HepG2 (cell line): ENCODE results near the gene TOMM6. TPM values are rescaled to one million over a fixed set of nuclear protein-coding genes. Genes with fewer than 3 reads are reported as not detected.
A peak's percentile ranks its signal among the peaks of the same experiment; 100 is the strongest.

Experiments used
- HIVEP1 ChIP-seq: sonication (generic); formaldehyde crosslinking; IDR thresholded peaks from 2 replicates; pipeline ENCODE4 v1.4.0; 2020; ENCODE audit warnings: mild to moderate bottlenecking, missing genetic modification reagents
- HNRNPH1 ChIP-seq: fragments of 200-400 bp; formaldehyde crosslinking; optimal IDR thresholded peaks from 2 replicates; pipeline ENCODE3; 2017; ENCODE audit warnings: mild to moderate bottlenecking, low read depth, low read length
- MAFF ChIP-seq: IDR thresholded peaks from 2 replicates; pipeline ENCODE4 v1.6.1; 2011; ENCODE audit warnings: low read depth, low read length, improper control_type of control experiment
- NCOA1 ChIP-seq: sonication (generic); formaldehyde crosslinking; IDR thresholded peaks from 2 replicates; pipeline ENCODE4 v1.9.0; 2021; ENCODE audit warnings: missing genetic modification reagents
- NFE2L1 ChIP-seq: sonication (generic); formaldehyde crosslinking; IDR thresholded peaks from 2 replicates; pipeline ENCODE4 v1.4.0; 2020; ENCODE audit warnings: missing genetic modification reagents, mild to moderate bottlenecking, borderline replicate concordance
- NFIB ChIP-seq: sonication (generic); formaldehyde crosslinking; IDR thresholded peaks from 2 replicates; pipeline ENCODE4 v1.9.0; 2021; ENCODE audit warnings: missing genetic modification reagents, mild to moderate bottlenecking, borderline replicate concordance
- NKX3-1 ChIP-seq: sonication (generic); formaldehyde crosslinking; IDR thresholded peaks from 2 replicates; pipeline ENCODE4 v1.5.0; 2020; ENCODE audit warnings: missing genetic modification reagents
- TRIM24 ChIP-seq: sonication (generic); formaldehyde crosslinking; IDR thresholded peaks from 2 replicates; pipeline ENCODE4 v1.8.0; 2022; ENCODE audit warnings: mild to moderate bottlenecking, missing genetic modification reagents
- ZNF235 ChIP-seq: sonication (generic); formaldehyde crosslinking; IDR thresholded peaks from 2 replicates; pipeline ENCODE4 v1.8.1; 2023; ENCODE audit warnings: mild to moderate bottlenecking, missing genetic modification reagents, borderline replicate concordance
- ZNF24 ChIP-seq: fragments of 450-650 bp; IDR thresholded peaks from 2 replicates; pipeline ENCODE4 v1.6.1; 2017; ENCODE audit warnings: antibody characterized with exemption, mild to moderate bottlenecking
- ZNF354B ChIP-seq: sonication (generic); formaldehyde crosslinking; IDR thresholded peaks from 2 replicates; pipeline ENCODE4 v1.8.0; 2022; ENCODE audit warnings: mild to moderate bottlenecking, missing genetic modification reagents
- ZSCAN29 ChIP-seq: sonication (generic); formaldehyde crosslinking; conservative IDR thresholded peaks from 2 replicates; pipeline ENCODE4 v1.4.0; 2020; ENCODE audit warnings: mild to moderate bottlenecking, missing genetic modification reagents
- polyA plus RNA-seq, 8 experiments: library from polyadenylated mRNA; depleted of rRNA in 3 of 8; stranded (reverse) in 7 of 8; unstranded in 1 of 8; fragments of >200 nt; fragmentation: Illumina TruSeq in 4 of 8; extraction: Trizol in 4 of 8; gene quantifications; 2 replicates each; pipeline versions ENCODE4 v1.2.1 to v1.2.3, GENCODE V29; 2011 to 2016; ENCODE audit warnings: low read depth in 4 of 8, missing spikeins in 1 of 8, mixed read lengths in 1 of 8; ENCODE audit not compliant: insufficient read depth in 1 of 8
- total RNA-seq, 5 experiments: library from RNA; depleted of rRNA; stranded (reverse); fragments of >200 nt; fragmentation: Illumina TruSeq; extraction: Trizol; gene quantifications; 2 replicates each; pipeline ENCODE4 v1.2.3, GENCODE V29; 2016; ENCODE audit warnings: low read depth in 1 of 5
- TF ChIP-seq, protein P1 (sequence below): sonication (generic); formaldehyde crosslinking; IDR thresholded peaks from 2 replicates; pipeline ENCODE4 v1.4.0; 2020; ENCODE audit warnings: mild to moderate bottlenecking, missing genetic modification reagents
- TF ChIP-seq, protein P2 (sequence below): sonication (generic); formaldehyde crosslinking; IDR thresholded peaks from 2 replicates; pipeline ENCODE4 v1.8.1; 2023; ENCODE audit warnings: mild to moderate bottlenecking, moderate library complexity, missing genetic modification reagents
- TF ChIP-seq, protein P3 (sequence below): sonication (generic); formaldehyde crosslinking; IDR thresholded peaks from 2 replicates; pipeline ENCODE4 v1.5.0; 2020; ENCODE audit warnings: mild to moderate bottlenecking, missing genetic modification reagents
- TF ChIP-seq, protein P4 (sequence below): sonication (generic); formaldehyde crosslinking; IDR thresholded peaks from 2 replicates; pipeline ENCODE4 v1.4.0; 2020; ENCODE audit warnings: mild to moderate bottlenecking, missing genetic modification reagents

The TOMM6 gene
- total and polyA plus RNA-seq, 2 of the 13 experiments (the other 11 are each of a cell fraction or from before 2014, with no cell fraction given), result 320 to 321 TPM

DNA sequence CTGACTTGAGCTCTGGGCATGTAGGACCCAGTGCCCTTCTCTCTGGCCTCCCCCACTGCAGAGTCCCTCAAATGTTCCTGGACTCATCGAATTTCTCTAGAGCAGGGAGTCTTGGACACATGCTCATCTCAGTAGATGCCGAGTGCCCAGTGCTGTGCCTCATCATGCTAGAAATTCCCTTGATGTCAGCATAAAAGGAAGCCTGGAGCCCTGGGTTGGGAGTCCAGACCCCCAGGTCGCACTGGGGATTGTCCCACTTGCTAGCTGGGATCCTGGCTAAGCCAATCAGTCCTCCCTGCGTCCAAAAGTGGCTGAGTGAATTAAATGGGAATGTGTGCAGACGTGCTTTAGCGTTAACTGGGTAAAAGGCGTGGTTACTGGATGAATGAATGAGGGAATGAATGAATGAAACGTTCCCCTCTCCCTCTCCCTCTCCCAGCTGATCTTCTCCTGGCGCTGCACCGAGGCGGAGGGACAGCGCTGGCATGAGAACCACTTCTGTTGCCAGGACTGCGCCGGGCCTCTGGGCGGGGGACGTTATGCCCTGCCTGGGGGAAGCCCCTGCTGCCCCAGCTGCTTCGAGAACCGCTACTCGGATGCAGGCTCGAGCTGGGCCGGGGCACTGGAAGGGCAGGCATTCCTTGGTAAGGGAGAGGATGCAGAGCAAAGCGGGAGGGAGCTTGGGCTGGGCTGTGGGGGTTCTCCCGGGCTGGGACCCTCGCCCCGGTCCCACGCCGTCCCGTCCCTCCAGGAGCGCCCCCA is 1.6 kb upstream of the TOMM6 start (continued):
- TF ChIP-seq ZNF24, result peak; percentile 63; the same call in 1 of the 2 replicates
- TF ChIP-seq, protein P1, sequence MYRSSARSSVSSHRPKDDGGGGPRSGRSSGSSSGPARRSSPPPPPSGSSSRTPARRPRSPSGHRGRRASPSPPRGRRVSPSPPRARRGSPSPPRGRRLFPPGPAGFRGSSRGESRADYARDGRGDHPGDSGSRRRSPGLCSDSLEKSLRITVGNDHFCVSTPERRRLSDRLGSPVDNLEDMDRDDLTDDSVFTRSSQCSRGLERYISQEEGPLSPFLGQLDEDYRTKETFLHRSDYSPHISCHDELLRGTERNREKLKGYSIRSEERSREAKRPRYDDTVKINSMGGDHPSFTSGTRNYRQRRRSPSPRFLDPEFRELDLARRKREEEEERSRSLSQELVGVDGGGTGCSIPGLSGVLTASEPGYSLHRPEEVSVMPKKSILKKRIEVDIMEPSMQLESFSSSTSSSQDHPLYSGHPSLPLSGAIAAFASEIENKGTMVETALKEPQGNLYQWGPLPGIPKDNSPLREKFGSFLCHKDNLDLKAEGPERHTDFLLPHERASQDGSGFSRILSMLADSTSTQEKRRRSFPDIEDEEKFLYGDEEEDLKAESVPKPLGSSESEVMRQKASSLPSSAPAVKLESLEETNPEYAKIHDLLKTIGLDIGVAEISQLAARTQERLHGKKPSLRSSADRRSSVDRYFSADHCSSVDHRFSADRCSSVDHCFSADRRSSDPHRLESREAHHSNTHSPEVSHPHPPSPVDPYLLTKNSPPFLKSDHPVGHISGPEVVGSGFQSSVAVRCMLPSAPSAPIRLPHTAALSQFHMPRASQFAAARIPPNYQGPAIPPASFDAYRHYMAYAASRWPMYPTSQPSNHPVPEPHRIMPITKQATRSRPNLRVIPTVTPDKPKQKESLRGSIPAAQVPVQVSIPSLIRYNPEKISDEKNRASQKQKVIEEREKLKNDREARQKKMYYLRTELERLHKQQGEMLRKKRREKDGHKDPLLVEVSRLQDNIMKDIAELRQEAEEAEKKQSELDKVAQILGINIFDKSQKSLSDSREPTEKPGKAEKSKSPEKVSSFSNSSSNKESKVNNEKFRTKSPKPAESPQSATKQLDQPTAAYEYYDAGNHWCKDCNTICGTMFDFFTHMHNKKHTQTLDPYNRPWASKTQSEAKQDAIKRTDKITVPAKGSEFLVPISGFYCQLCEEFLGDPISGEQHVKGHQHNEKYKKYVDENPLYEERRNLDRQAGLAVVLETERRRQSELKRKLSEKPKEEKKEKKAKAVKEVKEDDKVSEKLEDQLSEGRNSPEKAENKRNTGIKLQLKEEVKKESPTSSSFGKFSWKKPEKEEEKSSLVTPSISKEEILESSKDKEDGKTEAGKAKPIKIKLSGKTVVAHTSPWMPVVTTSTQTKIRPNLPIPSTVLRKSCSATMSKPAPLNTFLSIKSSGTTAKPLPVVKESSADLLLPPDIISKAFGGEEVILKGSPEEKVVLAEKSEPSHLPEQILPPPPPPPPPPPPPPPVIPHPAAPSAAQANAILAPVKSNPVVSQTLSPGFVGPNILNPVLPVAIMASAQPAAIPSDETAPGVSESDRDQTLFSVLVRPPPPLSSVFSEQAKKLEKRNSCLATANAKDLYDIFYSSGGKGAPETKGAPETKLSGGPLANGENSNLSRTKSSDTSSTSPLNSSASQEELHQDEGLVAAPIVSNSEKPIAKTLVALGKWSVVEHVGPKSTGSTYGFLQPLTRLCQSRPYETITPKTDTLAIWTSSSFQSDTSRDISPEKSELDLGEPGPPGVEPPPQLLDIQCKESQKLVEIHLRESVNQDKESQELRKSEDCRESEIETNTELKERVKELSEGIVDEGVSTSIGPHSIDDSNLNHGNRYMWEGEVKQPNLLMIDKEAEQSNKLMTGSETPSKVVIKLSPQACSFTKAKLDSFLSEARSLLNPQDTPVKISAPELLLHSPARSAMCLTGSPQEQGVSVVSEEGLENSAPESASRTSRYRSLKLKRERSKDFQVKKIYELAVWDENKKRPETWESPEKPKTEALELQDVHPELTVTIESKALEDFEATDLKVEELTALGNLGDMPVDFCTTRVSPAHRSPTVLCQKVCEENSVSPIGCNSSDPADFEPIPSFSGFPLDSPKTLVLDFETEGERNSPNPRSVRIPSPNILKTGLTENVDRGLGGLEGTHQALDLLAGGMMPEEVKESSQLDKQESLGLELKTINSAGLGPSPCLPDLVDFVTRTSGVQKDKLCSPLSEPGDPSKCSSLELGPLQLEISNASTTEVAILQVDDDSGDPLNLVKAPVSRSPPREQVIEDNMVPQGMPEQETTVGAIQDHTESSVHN (CRISPR knock-in tag), result 0 out of 2 replicates have a peak, but pooled peaks have one; percentile 19
- peak; percentile 83; the same call in 1 of the 2 replicates for TF ChIP-seq ZNF354B
- no peak for TF ChIP-seq HNRNPH1
- TF ChIP-seq, protein P2, sequence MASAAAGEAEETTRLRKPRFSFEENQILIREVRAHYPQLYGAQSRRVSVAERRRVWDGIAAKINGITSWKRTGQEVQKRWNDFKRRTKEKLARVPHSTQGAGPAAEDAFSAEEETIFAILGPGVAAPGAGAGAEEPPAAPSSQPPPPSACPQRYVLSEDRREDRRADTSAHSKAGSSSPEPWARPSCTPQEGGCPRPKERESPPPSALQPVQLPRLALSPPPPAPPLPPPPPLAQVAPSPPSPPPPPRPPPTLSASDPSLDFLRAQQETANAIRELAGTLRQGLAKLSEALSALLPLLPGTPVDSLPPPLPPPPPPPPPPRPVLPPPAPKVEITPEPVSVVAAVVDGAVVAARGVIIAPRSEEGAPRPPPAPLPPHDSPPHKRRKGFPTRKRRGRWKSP (CRISPR knock-in tag), result 0 out of 2 replicates have a peak, but pooled peaks have one; percentile 1
- 0 out of 2 replicates have a peak, but pooled peaks have one; percentile 10 for TF ChIP-seq ZSCAN29 (CRISPR knock-in tag)
- TF ChIP-seq TRIM24 (CRISPR knock-in tag), result 0 out of 2 replicates have a peak, but pooled peaks have one; percentile 23
- peak; percentile 38; the same call in 1 of the 2 replicates for TF ChIP-seq ZNF235
- TF ChIP-seq NFE2L1 (CRISPR knock-in tag), result 0 out of 2 replicates have a peak, but pooled peaks have one; percentile 39
- TF ChIP-seq NKX3-1 (CRISPR knock-in tag), result no peak
- TF ChIP-seq, protein P3, sequence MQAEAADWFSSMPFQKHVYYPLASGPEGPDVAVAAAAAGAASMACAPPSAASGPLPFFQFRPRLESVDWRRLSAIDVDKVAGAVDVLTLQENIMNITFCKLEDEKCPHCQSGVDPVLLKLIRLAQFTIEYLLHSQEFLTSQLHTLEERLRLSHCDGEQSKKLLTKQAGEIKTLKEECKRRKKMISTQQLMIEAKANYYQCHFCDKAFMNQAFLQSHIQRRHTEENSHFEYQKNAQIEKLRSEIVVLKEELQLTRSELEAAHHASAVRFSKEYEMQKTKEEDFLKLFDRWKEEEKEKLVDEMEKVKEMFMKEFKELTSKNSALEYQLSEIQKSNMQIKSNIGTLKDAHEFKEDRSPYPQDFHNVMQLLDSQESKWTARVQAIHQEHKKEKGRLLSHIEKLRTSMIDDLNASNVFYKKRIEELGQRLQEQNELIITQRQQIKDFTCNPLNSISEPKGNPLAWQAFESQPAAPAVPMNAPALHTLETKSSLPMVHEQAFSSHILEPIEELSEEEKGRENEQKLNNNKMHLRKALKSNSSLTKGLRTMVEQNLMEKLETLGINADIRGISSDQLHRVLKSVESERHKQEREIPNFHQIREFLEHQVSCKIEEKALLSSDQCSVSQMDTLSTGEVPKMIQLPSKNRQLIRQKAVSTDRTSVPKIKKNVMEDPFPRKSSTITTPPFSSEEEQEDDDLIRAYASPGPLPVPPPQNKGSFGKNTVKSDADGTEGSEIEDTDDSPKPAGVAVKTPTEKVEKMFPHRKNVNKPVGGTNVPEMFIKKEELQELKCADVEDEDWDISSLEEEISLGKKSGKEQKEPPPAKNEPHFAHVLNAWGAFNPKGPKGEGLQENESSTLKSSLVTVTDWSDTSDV, result peak; percentile 48; the same call in 1 of the 2 replicates
- TF ChIP-seq NCOA1 (CRISPR knock-in tag), result no peak
- 0 out of 2 replicates have a peak, but pooled peaks have one; percentile 25 for TF ChIP-seq MAFF
- TF ChIP-seq, protein P4, sequence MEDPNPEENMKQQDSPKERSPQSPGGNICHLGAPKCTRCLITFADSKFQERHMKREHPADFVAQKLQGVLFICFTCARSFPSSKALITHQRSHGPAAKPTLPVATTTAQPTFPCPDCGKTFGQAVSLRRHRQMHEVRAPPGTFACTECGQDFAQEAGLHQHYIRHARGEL (CRISPR knock-in tag), result 0 out of 2 replicates have a peak, but pooled peaks have one; percentile 64
- no peak for TF ChIP-seq NFIB (CRISPR knock-in tag)
- peak; percentile 44; the same call in 1 of the 2 replicates for TF ChIP-seq HIVEP1 (CRISPR knock-in tag)
